Nephron progenitor cell (in vitro differentiated cells): ENCODE data around the gene KSR1.
A peak's percentile ranks its signal among the peaks of the same experiment; 100 is the strongest.

Experiments
- DNase-seq: peaks from one replicate; pipeline ENCODE4 v3.0.0; 2021
- H3K27ac Mint-ChIP-seq: 2 replicates; pipeline ENCODE4 v1.8.0; 2021; ENCODE audit warnings: mild to moderate bottlenecking, moderate library complexity, mixed read lengths
- H3K27me3 Mint-ChIP-seq: 2 replicates; pipeline ENCODE4 v1.8.0; 2021; ENCODE audit warnings: mild to moderate bottlenecking, low read depth, mixed read lengths; ENCODE audit not compliant: poor library complexity
- H3K36me3 Mint-ChIP-seq: 2 replicates; pipeline ENCODE4 v1.8.0; 2021; ENCODE audit warnings: low read depth, mixed read lengths
- H3K4me1 Mint-ChIP-seq: 2 replicates; pipeline ENCODE4 v1.8.0; 2021; ENCODE audit warnings: mixed read lengths
- H3K4me3 Mint-ChIP-seq: 2 replicates; pipeline ENCODE4 v1.8.0; 2021; ENCODE audit warnings: mild to moderate bottlenecking, moderate library complexity, mixed read lengths
- H3K9me3 Mint-ChIP-seq: 2 replicates; pipeline ENCODE4 v1.8.0; 2021; ENCODE audit warnings: mild to moderate bottlenecking, moderate library complexity, mixed read lengths
- CTCF ChIP-seq: fragments of 200-600 bp; sonication (generic); IDR thresholded peaks from 2 replicates; pipeline ENCODE4 v1.5.0; 2021; ENCODE audit warnings: antibody characterized with exemption

Gene KSR1

GRCh38 chr17:27562777-27563455, 106.7 kb downstream of the KSR1 start:
- no peak for DNase-seq
- peaks cover 19% of the 10 kb centered on the region for H3K4me1 Mint-ChIP-seq
- no peak overlapping the region for H3K4me3 Mint-ChIP-seq
- peak overlapping the region; percentile 41 for H3K27ac Mint-ChIP-seq
- H3K36me3 Mint-ChIP-seq: no peaks in the 10 kb centered on the region
- TF ChIP-seq CTCF: no peak
- H3K27me3 Mint-ChIP-seq: no peaks in the 10 kb centered on the region
- H3K9me3 Mint-ChIP-seq: no peaks in the 10 kb centered on the region

GRCh38 chr17:27563532-27563931, 107.3 kb downstream of the KSR1 start:
- H3K9me3 Mint-ChIP-seq: no peaks in the 10 kb centered on the region
- no peak for TF ChIP-seq CTCF
- H3K36me3 Mint-ChIP-seq: no peaks in the 10 kb centered on the region
- no peak overlapping the region for H3K27ac Mint-ChIP-seq
- DNase-seq: no peak
- peaks cover 18% of the 10 kb centered on the region for H3K4me1 Mint-ChIP-seq
- no peaks in the 10 kb centered on the region for H3K27me3 Mint-ChIP-seq
- no peak overlapping the region for H3K4me3 Mint-ChIP-seq

GRCh38 chr17:27564463-27564862, 108.2 kb downstream of the KSR1 start:
- H3K27ac Mint-ChIP-seq: no peak overlapping the region
- TF ChIP-seq CTCF: no peak
- H3K4me1 Mint-ChIP-seq: peaks cover 18% of the 10 kb centered on the region
- DNase-seq: no peak
- no peak overlapping the region for H3K4me3 Mint-ChIP-seq
- H3K27me3 Mint-ChIP-seq: no peaks in the 10 kb centered on the region
- H3K9me3 Mint-ChIP-seq: no peaks in the 10 kb centered on the region
- no peaks in the 10 kb centered on the region for H3K36me3 Mint-ChIP-seq

GRCh38 chr17:27565874-27566670, 109.8 kb downstream of the KSR1 start:
- Mint-ChIP-seq H3K36me3 (no peaks in the 10 kb centered on the region), H3K27ac (peak overlapping the region; percentile 42), H3K4me1 (peaks cover 28% of the 10 kb centered on the region), H3K9me3 (no peaks in the 10 kb centered on the region), H3K4me3 (no peak overlapping the region), H3K27me3 (no peaks in the 10 kb centered on the region)
- no peak for TF ChIP-seq CTCF
- DNase-seq: no peak

- peak overlapping the region; percentile 42 for H3K27ac Mint-ChIP-seq
- no peaks in the 10 kb centered on the region for H3K27me3 Mint-ChIP-seq
- H3K4me3 Mint-ChIP-seq: no peak overlapping the region
- H3K4me1 Mint-ChIP-seq: peaks cover 36% of the 10 kb centered on the region
- no peaks in the 10 kb centered on the region for H3K36me3 Mint-ChIP-seq
- no peaks in the 10 kb centered on the region for H3K9me3 Mint-ChIP-seq
- DNase-seq: no peak
- no peak for TF ChIP-seq CTCF
Observed at GRCh38 chr17:27566671-27567562, 110.7 kb downstream of the KSR1 start.
